Endothelial cell of umbilical vein (primary cell): Measurements from ENCODE around the gene PLXNA3. TPM values are rescaled to one million over a fixed set of nuclear protein-coding genes. Genes with fewer than 3 reads are reported as not detected.

Source experiments
- BruUV-seq: library from RNA; stranded (reverse); fragments of 400-500 nt; replicated peaks from 2 replicates; lab custom pipeline; 2021; lab: Mats Ljungman, UMichigan
- CTCF ChIA-PET: fragments of 300-600, 350-600 bp; sonication (Branson Sonifier 250); formaldehyde crosslinking; loops from one replicate; lab custom pipeline; 2021; ENCODE audit warnings: antibody characterized with exemption, inconsistent platforms; lab: Charles Lee
- POLR2A ChIA-PET: fragments of 300-600, 350-600 bp; sonication (Branson Sonifier 250); formaldehyde crosslinking; loops from one replicate; lab custom pipeline; 2021; ENCODE audit warnings: antibody characterized with exemption, inconsistent platforms; lab: Charles Lee
- DNase-seq: peaks from one replicate; pipeline ENCODE4 v3.0.0-alpha.2; 2011; ENCODE audit warnings: low read depth, low spot score
- FAIRE-seq: peaks from 2 replicates; lab custom pipeline; 2011; peaks lifted over from hg19 to GRCh38; lab: Jason Lieb, UNC
- H2AFZ ChIP-seq: 2 replicates; pipeline ENCODE4 v1.6.0; 2012; ENCODE audit warnings: low read depth, low read length, control low read depth, inconsistent platforms
- H3K27ac ChIP-seq: 2 replicates; pipeline ENCODE4 v1.5.1; 2011; ENCODE audit warnings: low read depth, mild to moderate bottlenecking, control low read depth, low read length, moderate library complexity; ENCODE audit not compliant: insufficient read depth
- H3K27me3 ChIP-seq, 2 experiments: 2 replicates each; pipeline versions ENCODE4 v1.6.0 to v1.6.1; 2011; ENCODE audit warnings: low read length in 2 of 2, mixed read lengths in 1 of 2; ENCODE audit not compliant: control insufficient read depth in 2 of 2, insufficient read depth in 2 of 2
- H3K36me3 ChIP-seq, 2 experiments: 2 replicates in 1 of 2; 3 replicates in 1 of 2; pipeline ENCODE4 v1.5.1; 2011; ENCODE audit warnings: low read length in 2 of 2, mild to moderate bottlenecking in 1 of 2, moderate library complexity in 1 of 2; ENCODE audit not compliant: control insufficient read depth in 2 of 2, insufficient read depth in 2 of 2; ENCODE audit errors: extremely low read depth in 1 of 2
- H3K4me1 ChIP-seq: 3 replicates; pipeline ENCODE4 v1.5.1; 2011; ENCODE audit warnings: mild to moderate bottlenecking, low read length; ENCODE audit not compliant: control insufficient read depth, insufficient read depth; ENCODE audit errors: extremely low read depth
- H3K4me2 ChIP-seq: 2 replicates; pipeline ENCODE4 v1.6.1; 2011; ENCODE audit warnings: low read length, control low read depth, mixed read lengths; ENCODE audit not compliant: insufficient read depth
- H3K4me3 ChIP-seq, 3 experiments: fragments of 200-600 bp in 1 of 3; sonication (generic), shearing (Covaris generic) in 1 of 3; replicated peaks in 1 of 3; 2 replicates each; pipeline ENCODE4 v1.5.1; 2011 to 2016; ENCODE audit warnings: control low read depth in 3 of 3, low read length in 3 of 3, mild to moderate bottlenecking in 2 of 3, inconsistent platforms in 1 of 3, low read depth in 1 of 3, moderate library complexity in 1 of 3; ENCODE audit not compliant: insufficient read depth in 1 of 3
- H3K79me2 ChIP-seq: 2 replicates; pipeline ENCODE4 v1.6.0; 2012; ENCODE audit warnings: low read length, inconsistent platforms; ENCODE audit not compliant: control insufficient read depth, insufficient read depth
- H3K9ac ChIP-seq: replicated peaks from 2 replicates; pipeline ENCODE3; 2011; ENCODE audit warnings: low read length, control low read depth; ENCODE audit not compliant: insufficient read depth; ENCODE audit errors: extremely low read depth
- H3K9me1 ChIP-seq: replicated peaks from 3 replicates; pipeline ENCODE4 v1.6.0; 2011; ENCODE audit warnings: mild to moderate bottlenecking, low read length; ENCODE audit not compliant: control insufficient read depth, insufficient read depth; ENCODE audit errors: extremely low read depth
- H3K9me3 ChIP-seq: replicated peaks from 2 replicates; pipeline ENCODE4 v1.5.1; 2012; ENCODE audit warnings: low read length, inconsistent platforms; ENCODE audit not compliant: control insufficient read depth, insufficient read depth
- H4K20me1 ChIP-seq: replicated peaks from 2 replicates; pipeline ENCODE3; 2011; ENCODE audit warnings: mild to moderate bottlenecking, low read length; ENCODE audit not compliant: control insufficient read depth, insufficient read depth; ENCODE audit errors: extremely low read depth
- EZH2 ChIP-seq: IDR thresholded peaks from 2 replicates; pipeline ENCODE4 v1.6.1; 2012; ENCODE audit warnings: borderline replicate concordance, low read depth, mild to moderate bottlenecking, moderate library complexity, low read length, inconsistent platforms; ENCODE audit not compliant: severe bottlenecking
- FOS ChIP-seq: IDR thresholded peaks from 2 replicates; pipeline ENCODE4 v1.6.1; 2011; ENCODE audit warnings: mild to moderate bottlenecking, low read length, moderate library complexity, borderline replicate concordance; ENCODE audit not compliant: insufficient read depth
- GATA2 ChIP-seq: IDR thresholded peaks from 2 replicates; pipeline ENCODE4 v1.7.0; 2011; ENCODE audit warnings: low read depth, mild to moderate bottlenecking, moderate library complexity, mixed read lengths, low read length; ENCODE audit not compliant: insufficient read length, insufficient read depth
- JUN ChIP-seq: IDR thresholded peaks from 2 replicates; pipeline ENCODE4 v1.6.1; 2011; ENCODE audit warnings: borderline replicate concordance, low read depth; ENCODE audit not compliant: insufficient read length, insufficient read depth
- MYC ChIP-seq: IDR thresholded peaks from one replicate; pipeline ENCODE4 v1.6.1; 2011; ENCODE audit warnings: mild to moderate bottlenecking, low read depth, low read length
- POLR2A ChIP-seq: IDR thresholded peaks from 2 replicates; pipeline ENCODE4 v1.6.1; 2012; ENCODE audit warnings: low read depth, mild to moderate bottlenecking, control low read depth, low read length
- POLR2AphosphoS5 ChIP-seq: IDR thresholded peaks from 2 replicates; pipeline ENCODE4 v1.6.1; 2012; ENCODE audit warnings: low read depth, mild to moderate bottlenecking, control low read depth, low read length, moderate library complexity; ENCODE audit not compliant: insufficient read depth
- dilution Hi-C: fragments of 300-500 bp; cut with MboI; formaldehyde crosslinking; loops from one replicate; pipeline ENCODE4 v1.15.0; 2019; ENCODE audit warnings: low sequenced_read_pairs; ENCODE audit not compliant: extremely low pct_ligation_motif_present
- intact Hi-C: fragments of 100-400 bp; cut with micrococcal nuclease; formaldehyde crosslinking; loops from one replicate; pipeline ENCODE4 v1.10.0; 2022
- polyA plus RNA-seq, 4 experiments: library from polyadenylated mRNA; depleted of rRNA in 3 of 4; stranded (reverse) in 3 of 4; unstranded in 1 of 4; fragments of >200 nt; gene quantifications; 2 replicates each; pipeline versions ENCODE4 v1.2.1 to v1.2.3, GENCODE V29; 2011 to 2012; ENCODE audit warnings: missing spikeins in 1 of 4
- total RNA-seq: library from RNA; stranded (reverse); gene quantifications from 2 replicates; pipeline ENCODE4 v1.2.3, GENCODE V29; 2021
- TF ChIP-seq, protein P1 (sequence below), 2 donors: IDR thresholded peaks; 1 replicate in 1 of 2; 2 replicates in 1 of 2; pipeline ENCODE4 v1.5.1; 2011; ENCODE audit warnings: low read length in 2 of 2, mild to moderate bottlenecking in 2 of 2, moderate library complexity in 2 of 2, control low read depth in 1 of 2, inconsistent platforms in 1 of 2, low read depth in 1 of 2; ENCODE audit not compliant: insufficient read depth in 1 of 2; ENCODE audit errors: extremely low read depth in 1 of 2
- TF ChIP-seq, protein P2 (sequence below): IDR thresholded peaks from 2 replicates; pipeline ENCODE4 v1.6.1; 2011; ENCODE audit not compliant: insufficient read depth, insufficient read length

PLXNA3 gene
- total and polyA plus RNA-seq, 2 donors (not counting 3 experiments of a cell fraction or from before 2014, with no cell fraction given): 56.8 to 58.6 TPM

DNA sequence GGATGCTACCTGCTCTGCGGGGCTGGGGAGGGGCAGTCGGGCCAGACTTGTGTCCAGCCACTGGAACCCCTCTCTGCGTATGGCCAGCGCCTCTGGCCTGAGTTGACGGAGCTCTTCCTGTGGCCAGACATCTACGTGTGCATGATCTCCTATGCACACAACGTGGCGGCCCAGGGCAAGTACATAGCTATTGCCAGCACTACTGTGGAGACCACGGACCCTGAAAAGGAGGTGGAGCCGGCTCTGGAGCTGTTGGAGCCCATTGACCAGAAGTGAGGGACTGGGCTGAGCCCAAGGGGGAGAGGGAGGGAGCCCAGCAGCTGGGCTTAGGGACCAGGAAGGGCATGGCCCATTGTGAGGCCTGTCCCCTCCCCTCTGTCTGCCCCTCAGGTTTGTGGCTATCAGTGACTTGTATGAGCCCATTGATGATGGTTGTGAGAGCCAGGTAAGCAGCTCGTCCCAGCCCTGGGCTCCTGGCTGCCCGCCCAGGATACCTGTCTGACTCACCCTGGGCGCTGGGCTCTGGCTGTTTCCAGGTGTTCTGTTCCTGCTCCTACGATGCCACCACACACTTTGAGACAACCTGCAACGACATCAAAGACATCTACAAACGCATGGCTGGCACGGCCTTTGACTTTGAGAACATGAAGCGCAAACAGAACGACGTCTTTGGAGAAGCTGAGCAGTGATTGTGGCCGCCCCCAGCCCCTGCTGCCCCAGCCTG is 15.9 kb upstream of the PLXNA3 start:
- no peak for DNase-seq
- no peak for TF ChIP-seq POLR2AphosphoS5
- TF ChIP-seq FOS: no peak
- TF ChIP-seq MYC: no peak
- TF ChIP-seq, protein P1, sequence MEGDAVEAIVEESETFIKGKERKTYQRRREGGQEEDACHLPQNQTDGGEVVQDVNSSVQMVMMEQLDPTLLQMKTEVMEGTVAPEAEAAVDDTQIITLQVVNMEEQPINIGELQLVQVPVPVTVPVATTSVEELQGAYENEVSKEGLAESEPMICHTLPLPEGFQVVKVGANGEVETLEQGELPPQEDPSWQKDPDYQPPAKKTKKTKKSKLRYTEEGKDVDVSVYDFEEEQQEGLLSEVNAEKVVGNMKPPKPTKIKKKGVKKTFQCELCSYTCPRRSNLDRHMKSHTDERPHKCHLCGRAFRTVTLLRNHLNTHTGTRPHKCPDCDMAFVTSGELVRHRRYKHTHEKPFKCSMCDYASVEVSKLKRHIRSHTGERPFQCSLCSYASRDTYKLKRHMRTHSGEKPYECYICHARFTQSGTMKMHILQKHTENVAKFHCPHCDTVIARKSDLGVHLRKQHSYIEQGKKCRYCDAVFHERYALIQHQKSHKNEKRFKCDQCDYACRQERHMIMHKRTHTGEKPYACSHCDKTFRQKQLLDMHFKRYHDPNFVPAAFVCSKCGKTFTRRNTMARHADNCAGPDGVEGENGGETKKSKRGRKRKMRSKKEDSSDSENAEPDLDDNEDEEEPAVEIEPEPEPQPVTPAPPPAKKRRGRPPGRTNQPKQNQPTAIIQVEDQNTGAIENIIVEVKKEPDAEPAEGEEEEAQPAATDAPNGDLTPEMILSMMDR (IDR thresholded peaks at IDR 0.05; ENCODE audit: extremely low read depth in 1 of 2, insufficient read depth in 1 of 2, low read depth in 1 of 2, low read length in 2 of 2): no peak
- TF ChIP-seq, protein P2, sequence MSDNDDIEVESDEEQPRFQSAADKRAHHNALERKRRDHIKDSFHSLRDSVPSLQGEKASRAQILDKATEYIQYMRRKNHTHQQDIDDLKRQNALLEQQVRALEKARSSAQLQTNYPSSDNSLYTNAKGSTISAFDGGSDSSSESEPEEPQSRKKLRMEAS: no peak
- no peak for TF ChIP-seq POLR2A
- no peak for TF ChIP-seq EZH2
- no peak for TF ChIP-seq JUN
- TF ChIP-seq GATA2: no peak
- peaks cover 4 to 28% of the 10 kb centered on the region in 2 experiments for H3K36me3 ChIP-seq
- TSS peak; percentile 24 for BruUV-seq
- intact Hi-C loops: loop anchor here (5.0 kb wide), 2 partner anchors 35 kb away; partner anchors contain the start of genes DNASE1L1 and LAGE3
- H3K4me3 ChIP-seq: no peak overlapping the region
- H3K27me3 ChIP-seq: no peaks in the 10 kb centered on the region
- ChIA-PET POLR2A (no interaction called here), CTCF (interaction anchor here (1.4 kb wide), 1 partner anchor 15 kb away, joined by 3 read pairs; no protein-coding TSS in a partner anchor)
- no peak overlapping the region for H3K4me2 ChIP-seq
- H2AFZ ChIP-seq: no peak overlapping the region
- H3K9me3 ChIP-seq: no peaks in the 10 kb centered on the region
- FAIRE-seq: no peak
- H3K4me1 ChIP-seq: peaks cover 15% of the 10 kb centered on the region
- H3K9me1 ChIP-seq: no peaks in the 10 kb centered on the region
- no peaks in the 10 kb centered on the region for H4K20me1 ChIP-seq
- no peak overlapping the region for H3K27ac ChIP-seq
- H3K9ac ChIP-seq: no peak overlapping the region
- dilution Hi-C loops: no loop called here
- peaks cover 65% of the 10 kb centered on the region for H3K79me2 ChIP-seq
